RCC 7860 (cell line): ENCODE data around the gene CLMN.
"Not testable (repeated sequence)": the region's sequence is repeated elsewhere in the genome, so short reads cannot be mapped to it uniquely, and the experiment has no call there.

Source experiments
- DNase-seq: peaks from one replicate; pipeline ENCODE4 v3.0.0-alpha.2; 2015; ENCODE audit warnings: low spot score
- FAIRE-seq: peaks from 2 replicates; lab custom pipeline; 2012; peaks lifted over from hg19 to GRCh38; lab: Jason Lieb, UNC

CLMN gene

DNA sequence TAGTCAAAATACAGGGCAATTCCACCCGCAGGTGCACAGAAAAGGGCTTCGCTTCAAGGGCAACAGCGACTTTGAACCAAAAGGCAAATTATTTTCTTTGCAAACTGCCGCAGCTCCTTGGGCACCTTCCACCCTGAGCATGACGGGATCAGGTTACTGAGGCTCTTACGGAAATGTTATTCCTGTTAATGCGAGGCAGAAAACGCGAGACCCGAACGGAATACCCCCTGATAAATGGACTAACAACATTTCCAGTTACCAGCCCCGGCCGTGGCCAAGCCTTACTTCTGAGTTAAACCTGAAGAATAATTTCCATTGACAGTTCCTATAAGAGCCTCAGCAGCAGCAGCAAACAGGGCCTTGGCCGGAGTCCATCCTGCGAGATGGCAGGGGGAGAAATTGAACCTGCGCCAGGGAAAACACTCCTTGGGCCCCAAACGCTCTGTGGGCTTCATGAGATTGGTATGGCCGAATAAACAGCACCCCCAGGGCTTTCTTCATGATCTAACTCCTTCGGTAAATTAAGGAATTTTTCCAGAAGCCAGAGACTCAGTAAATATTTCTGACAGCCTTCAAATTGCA, 92.3 kb downstream of the CLMN start:
- FAIRE-seq = no peak
- DNase-seq = no peak

DNA sequence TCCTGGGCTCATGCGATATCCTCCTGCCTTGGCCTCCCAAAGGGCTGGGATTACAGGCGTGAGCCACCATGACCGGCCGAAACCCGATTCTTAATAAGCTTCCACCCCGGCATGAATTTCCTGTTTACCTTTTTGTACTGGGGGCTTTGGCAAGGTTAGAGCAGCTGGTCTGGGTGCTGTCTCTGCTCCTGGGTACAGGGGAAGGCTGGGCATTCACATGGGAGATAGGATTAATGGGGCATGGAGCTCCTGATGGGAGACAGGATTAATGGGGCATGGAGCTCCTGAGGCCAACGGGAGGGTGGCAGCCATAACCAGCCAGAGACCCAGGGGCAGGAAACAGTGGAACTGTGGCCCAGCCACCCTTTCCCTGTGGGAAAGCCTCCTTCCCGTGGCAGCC, 92.9 kb downstream of the CLMN start:
- DNase-seq (no peak), FAIRE-seq (no peak)

DNA sequence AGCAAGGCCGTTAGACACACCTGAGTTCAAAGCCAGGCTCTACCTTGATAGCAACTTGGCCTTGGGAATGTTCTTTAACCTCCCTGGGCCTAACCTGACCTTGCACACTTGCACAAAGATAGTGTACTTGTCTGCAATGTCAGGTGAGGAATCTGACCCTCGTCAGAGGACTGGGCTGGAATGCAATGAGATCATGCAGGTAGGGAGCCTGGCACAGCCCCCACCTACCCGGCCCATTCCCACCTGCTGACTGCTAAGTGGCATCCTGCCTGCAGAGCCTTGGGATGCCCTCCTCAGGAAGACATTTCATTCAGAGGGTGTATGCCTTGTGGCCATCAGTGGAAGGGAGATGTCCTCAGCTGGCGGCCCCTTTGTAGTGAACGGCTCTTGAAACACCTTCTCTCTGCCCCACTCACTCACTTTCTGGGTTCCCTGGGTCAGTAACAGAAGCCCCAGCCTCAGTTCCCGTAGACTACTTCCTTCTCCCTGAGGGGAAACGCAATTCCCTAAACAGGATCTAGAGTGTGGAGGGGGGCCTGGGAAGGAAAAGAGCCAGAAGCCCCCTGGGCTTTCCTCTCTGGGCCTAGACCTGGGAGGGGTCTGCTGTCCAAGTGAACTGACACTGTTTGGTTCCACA, 94.3 kb downstream of the CLMN start:
- DNase-seq (no peak), FAIRE-seq (no peak)

DNA sequence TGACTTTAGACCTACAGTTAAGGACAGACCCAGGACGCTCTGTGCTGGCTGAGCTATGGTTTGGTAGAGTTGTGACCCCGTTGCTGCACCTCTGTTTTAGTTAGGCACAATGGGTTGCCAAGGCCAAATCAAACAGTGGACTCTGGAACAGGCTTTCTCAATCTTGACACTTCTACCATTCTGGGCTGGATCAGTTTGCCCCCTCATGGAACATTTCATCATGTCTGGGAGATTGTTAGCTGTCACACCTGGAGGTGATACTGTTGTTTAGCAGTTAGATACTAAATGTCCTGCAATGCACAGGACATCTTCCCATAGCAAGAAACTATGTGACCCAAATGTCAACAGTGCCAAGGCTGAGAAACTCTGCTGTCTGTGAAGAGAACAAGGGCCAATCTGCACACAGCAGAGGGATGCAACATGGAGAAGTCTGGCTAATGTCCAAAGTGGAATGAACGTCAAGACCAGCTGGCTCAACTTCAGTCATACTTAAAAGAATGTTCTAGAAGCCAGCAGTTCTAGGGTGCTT, 96.8 kb downstream of the CLMN start:
- FAIRE-seq (no peak), DNase-seq (no peak)

DNA sequence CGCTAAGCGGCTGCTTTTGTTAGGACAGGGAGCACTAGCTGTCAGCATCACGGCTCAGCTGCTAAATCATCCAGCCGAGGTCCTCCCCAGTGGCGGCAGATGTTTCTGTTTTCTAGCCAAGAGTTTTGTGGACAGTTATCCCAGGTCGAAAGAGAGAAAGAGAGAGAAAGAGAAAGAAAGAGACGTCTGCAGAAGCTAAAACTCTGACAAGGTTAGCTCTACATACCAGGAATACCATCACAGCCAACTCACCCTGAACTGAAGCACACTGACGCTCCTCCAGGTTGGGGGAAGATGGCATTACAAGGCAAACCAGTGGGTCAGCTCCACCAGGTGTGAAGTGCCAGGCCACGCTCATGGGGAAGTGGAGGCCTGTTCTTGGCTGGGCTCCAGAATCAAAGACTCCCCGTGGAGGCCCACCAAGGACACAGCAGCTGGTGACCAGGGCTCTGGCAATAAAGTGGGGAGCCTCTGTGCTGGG, 97.5 kb downstream of the CLMN start:
- DNase-seq = no peak
- no peak for FAIRE-seq

DNA sequence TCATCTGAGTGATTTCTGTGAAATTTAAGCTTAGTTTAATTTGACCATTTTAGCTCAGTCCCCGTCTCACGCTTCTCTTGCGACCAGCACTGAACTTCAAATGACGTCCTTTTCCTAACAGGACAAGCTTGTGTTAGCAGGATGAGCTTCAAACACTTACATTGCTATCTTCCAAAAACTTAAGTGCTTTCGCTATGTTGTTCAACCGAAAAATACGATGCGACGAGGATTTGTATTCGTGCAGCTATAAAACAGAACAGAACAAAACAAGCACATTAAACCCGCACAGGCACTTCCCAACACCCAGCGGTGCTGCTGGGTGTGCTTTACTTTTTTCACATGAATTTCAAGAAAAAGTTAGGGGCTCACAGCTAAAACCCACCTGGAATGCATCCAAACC, 98.2 kb downstream of the CLMN start:
- no peak for FAIRE-seq
- DNase-seq = no peak

DNA sequence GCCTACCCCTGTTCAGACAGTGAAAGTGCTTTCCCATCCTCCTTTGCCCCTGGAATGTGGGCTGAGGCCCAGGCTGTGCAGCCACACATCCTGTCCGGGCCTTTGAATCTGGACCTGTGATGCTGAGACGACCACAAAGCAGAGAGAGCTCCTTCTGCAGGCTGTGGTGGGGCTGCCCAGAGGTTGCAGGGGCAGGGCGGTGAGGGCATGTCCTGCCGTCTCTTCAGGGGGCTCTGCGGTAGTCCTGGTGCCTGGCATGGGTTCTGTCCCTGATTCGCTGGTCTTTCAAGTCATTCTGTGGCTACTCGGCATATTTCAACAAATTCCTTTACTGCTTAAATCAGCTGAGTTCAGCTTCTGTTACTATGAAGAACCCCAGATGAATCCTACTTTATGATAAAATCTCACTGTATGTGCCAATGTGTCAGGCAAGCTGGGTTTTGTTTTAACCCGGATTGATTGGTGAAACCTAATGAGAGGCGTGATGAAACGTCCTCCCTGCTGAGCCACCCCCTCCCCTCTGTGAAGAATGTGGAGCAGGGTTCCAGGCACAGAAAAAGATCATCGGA, 99.0 kb downstream of the CLMN start:
- FAIRE-seq (no peak), DNase-seq (peak; percentile 4)

DNA sequence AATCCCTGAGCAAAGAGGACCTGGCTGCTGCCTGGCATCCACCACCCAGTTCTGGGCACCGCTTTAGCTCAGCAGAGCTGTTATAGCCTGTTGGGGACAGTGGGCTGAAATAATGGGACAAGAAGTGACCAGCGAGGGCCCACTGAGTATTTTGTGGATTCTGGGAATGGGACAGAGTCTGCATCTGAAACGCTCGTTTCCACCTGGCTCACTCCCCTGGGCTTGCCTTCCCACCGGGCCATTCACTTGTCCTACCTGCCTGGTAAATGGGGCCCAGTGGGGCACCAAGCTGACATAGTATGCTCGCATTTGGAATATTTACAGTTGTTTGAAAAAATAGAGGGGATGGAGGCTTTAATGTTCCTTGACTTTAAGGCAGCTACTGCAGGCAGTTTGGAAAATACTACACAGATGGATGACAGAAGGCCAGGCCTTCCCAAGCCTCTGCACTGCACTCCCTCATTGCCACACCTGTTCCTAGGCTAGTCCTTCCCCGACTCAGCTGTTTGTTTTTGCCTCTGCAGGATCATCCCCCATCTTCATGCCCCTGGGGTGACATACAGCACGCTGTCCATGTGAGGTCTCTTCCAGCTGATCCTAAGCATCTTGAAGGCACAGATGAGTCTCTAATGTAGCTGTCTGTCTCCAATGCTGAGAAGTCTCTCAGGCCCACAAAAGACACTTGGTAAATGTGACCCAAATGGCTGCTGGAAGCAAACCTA, 101.1 kb downstream of the CLMN start:
- FAIRE-seq (no peak), DNase-seq (no peak)

DNA sequence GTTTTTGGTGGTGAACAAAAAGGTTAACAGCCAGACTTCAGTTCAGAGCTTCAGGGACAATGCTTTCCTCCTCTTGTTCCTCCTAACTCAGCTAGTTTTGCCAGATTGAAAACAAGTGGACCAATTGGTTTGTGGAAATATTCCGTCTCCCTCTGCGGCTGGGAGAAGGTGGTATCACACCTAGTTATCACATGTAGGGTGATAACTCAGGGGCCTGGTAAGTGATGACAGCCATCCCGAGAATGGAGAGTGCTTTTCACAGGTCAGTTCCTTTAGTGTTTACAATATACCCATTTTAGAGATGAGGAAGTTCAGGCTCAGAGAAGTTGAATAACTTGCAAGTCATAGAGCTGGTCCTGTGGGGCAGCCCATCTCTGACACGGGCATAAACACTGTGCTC, 101.7 kb downstream of the CLMN start:
- no peak for FAIRE-seq
- no peak for DNase-seq

DNA sequence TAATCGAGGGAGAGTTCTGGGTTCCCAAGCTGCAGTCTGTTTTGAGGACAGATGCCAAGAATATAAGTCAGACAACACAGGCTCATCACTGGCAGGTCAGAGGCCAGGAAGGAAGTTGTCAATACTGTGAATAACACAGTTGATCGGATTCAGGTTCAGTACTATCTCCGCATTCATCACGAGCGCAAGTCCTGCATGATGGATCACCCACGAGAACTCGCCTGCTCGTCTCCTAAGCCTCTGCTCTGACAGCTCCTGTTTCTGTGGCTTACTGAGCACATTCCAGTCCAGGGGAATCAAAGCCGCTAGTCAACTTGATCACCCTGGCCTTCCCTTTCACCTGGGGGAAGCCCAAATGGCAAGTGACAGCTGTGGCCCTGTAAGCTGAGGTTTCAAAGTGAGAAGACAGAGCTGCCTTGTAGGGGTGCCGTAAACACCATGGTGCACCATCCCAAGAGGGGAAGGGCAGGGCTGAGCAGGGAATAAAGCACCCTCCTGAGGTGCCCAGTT, 102.3 kb downstream of the CLMN start:
- FAIRE-seq (no peak), DNase-seq (no peak)

DNA sequence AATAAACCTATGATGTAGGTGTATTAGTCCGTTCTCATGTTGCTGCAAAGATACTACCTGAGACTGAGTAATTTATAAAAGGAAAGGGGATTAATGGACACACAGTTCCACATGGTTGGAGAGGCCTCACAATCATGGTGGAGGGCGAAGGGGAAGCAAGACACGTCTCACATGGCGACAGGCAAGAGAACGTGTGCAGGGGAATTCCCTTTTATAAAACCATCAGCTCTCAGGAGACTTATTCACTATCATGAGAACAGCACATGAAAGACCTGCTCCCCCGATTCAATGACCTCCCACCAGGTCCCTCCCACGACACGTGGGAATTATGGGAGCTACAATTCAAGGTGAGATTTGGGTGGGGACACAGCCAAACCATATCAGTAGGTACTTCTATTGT, 103.7 kb downstream of the CLMN start:
- FAIRE-seq = no peak
- DNase-seq = no peak

DNA sequence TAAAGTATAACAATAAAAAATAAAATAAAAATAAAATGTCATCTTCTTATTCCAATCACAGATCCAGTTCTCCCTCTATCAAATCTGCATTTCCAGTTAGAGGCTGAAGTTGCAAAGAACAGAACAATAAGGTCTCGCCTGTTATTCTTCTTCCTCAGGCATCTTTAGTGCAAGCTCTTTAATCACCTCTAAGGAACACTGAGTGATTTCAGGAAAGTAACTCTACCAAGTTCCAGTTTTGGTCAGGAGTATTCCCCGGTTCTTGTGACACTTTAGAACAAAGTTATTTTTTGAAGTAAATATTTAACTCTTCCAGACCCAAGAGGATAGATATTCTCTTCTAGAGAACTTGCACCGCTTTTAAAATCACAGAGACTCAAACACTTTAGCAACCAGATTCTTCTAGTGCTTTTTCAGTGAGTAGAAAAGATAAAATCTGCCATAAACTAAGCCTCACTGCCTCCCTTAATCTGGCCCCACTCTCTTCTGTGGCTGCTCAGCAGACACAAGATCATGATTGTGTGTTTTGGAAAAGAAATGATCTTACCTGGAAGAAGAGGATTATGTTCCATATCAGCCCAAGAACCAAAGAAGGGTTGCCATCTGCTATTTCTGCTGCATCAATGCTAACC, 104.5 kb downstream of the CLMN start:
- no peak for DNase-seq
- no peak for FAIRE-seq

DNA sequence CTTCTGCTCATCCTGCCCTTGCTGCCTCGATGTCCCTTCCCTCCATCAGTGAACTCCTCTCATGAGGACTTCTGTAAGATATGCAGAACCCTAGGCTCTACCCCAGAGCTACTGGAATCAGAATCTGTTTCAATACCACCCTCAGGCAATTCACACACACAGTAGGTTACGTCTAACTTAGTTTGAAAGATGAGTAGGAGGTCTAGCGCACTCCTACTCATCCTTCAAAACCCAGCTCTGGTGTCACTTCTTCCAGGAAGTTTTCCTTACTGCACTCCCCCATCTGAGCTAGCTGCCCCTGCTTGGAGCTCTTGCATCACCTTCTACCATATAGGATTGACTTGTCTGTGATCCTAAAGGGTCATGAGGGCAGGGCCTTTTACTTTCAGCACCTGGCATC, 105.9 kb downstream of the CLMN start:
- no peak for FAIRE-seq
- no peak for DNase-seq

DNA sequence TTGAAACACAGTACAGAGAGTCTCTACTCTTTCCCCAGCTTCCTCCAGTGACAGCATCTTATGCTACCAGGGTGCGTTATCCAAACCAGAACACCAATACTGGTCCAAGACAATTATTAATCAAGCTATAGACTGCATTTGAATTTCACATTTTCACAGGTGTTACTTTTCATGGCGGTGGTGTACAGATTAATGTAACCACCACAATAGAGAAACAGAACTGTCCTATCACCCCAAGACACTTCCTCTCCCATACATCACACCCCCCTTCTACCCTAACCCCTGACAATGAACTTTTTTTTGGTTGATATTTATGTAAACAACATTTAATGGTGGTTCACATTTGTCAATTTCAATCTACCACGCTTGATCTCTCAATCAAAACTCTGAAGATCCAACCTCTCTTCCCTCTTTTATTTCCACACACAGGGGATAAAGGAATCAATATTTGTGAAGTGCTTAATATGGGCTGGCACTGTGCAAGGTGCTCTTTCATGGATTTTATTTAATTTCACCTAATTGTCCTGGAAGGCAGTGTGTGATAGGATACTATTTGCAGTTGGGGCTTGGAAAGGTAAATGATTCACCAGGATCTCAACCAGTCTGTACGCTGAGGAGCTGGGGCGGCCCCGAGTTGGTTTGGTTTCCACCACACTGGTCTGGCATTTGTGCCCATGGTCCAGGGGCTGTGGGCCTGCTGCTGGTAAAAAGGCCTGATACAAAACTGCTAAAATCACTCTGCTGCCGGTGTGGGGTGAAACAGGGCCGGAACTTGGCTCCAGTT, 107.8 kb downstream of the CLMN start:
- FAIRE-seq (no peak), DNase-seq (no peak)

DNA sequence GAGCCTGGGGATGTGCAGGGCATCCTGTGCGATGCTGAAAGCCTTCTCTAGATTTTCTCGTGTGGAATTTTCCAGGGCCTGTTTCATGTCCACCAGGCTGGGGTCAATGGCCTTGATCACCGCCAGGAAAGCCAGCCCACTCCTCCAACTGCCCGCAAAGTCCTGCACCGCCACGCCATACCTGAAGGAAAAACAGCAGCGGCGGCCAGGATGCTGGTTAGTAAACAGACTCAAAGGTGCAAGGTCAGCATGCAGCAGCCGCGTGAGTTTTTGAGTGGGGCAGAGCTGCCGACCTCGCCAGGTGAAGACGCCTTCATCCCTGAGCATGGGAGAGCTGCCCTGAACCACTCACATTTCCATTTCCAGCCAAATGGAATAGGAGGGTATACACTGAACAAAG, 109.0 kb downstream of the CLMN start:
- DNase-seq (no peak), FAIRE-seq (no peak)

DNA sequence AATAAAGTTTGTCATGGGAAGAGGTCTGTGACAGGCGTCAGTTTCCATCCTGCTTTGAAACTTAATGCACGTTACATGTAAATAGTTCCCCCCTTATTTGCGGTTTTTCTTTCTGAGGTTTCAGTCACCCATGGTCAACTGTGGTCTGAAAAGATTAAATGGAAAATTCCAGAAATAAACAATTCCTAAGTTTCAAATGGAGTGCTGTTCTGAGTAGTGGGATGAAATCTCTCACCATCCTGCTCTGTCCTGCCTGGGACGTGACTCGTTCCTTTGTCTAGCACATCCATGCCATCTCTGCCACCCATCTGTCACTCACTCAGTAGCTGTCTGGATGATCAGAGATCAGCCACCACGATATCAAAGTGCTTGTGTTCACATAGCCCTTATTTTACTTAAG, 111.1 kb downstream of the CLMN start:
- FAIRE-seq = no peak
- no peak for DNase-seq

DNA sequence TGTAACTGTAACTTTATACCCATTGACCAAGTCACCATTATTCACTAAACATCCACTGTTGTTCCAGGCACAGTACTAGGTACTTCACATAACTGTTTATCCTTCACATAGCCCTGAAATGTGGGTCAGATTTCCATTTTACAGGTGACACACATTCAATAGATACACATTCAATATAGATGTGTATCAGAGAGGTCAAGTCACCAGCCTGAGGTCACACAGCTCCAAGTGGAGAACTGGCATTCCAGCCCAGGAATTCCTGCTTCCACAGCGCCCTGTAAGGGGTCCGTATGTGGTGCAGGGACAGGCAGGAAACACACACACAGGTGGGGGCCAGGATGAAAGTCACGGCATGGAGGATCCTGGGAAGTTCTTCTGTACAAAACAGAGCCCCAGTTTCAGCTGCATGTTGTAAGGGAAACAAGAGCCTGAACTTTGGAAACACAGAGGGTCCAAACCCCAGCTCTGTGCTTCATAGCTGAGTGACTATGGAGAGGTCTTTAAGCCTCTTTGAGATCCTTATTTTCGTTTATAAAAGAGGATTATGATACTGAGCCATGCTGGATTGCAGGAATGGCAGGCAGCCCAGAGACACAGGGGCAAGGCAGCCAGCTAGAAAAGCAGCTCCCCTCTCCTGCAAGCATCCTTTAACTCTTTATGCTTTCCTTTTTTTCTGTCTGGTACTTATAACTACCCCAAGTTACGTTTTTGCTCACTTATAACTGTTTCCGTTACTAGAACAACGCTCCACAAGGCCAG, 112.1 kb downstream of the CLMN start:
- no peak for FAIRE-seq
- no peak for DNase-seq

DNA sequence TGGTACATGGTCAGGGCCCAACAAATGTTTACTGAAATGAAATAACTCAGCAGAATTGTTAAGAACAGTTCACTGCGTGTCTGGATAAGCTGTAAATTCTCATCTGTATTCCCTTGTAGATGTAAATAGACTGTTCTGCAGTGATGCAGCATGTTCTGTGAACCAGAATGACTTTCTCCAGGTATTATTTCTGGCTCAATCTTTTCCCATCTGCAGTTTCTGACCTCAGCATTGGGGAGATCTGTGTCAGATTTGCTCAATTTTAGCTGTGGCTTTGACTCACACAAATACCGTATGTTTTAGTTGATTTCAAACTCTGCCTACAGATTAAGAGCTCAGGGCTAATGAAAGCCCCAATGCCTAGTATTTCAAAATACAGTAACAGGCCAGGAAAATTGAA, 113.2 kb downstream of the CLMN start:
- DNase-seq (no peak), FAIRE-seq (no peak)

DNA sequence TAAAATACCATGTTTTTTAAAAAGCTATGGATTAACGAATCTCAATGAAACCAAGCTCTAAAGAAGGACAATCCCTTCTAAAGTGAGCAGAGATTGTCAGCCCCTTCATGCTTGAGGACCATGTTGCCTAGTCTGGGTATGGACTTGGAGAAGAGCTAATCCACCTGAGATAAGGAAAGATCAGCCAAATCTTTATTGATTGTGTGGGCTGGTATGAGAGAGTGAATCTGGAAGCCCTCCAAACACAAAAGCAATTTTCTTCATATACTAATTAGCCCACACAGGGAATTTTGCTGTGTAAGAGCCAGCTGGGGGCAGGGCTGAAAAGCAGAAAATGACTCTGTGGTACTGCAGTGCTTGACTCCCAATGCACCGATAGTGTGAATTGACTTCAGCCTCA, 115.0 kb downstream of the CLMN start:
- no peak for FAIRE-seq
- no peak for DNase-seq

DNA sequence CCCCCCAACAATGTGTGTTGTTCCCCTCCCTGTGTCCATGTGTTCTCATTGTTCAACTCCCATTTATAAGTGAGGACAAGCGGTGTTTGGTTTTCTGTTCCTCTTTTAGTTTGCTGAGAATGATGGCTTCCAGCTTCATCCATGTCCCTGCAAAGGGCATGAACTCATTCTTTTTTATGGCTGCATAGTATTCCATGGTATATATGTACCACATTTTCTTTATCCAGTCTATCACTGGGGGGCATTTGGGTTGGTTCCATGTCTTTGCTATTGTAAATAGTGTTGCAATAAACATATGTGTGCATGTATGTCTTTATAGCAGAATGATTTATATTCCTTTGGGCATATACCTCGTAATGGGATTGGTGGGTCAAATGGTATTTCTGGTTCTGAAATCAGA, 118.0 kb downstream of the CLMN start:
- not testable (repeated sequence) for DNase-seq, FAIRE-seq
